ENCODE results near the gene CNPPD1. TPM values are rescaled to one million over a fixed set of nuclear protein-coding genes. Genes with fewer than 3 reads are reported as not detected.

CNPPD1 gene
- total and polyA plus RNA-seq, 4 donors, result 27.5 to 57.5 (median 45.8) TPM

GRCh38 chr2:219140722-219141121 is 36.0 kb downstream of the CNPPD1 start:
- no peaks in the 10 kb centered on the region for H3K27me3 ChIP-seq (ENCODE audit: control insufficient read depth, insufficient read depth, low read length)
- no peak overlapping the region for H3K4me3 ChIP-seq (ENCODE audit: low read depth, low read length)
- 93% methylated on average over 3 of the region's 3 CpGs for WGBS (ENCODE audit: insufficient coverage)
- H3K27ac ChIP-seq (ENCODE audit: low read depth, low read length), result no peak overlapping the region
- H3K36me3 ChIP-seq (ENCODE audit: control insufficient read depth, insufficient read depth, low read length), result peaks cover 5% of the 10 kb centered on the region
- H3K4me1 ChIP-seq (ENCODE audit: control insufficient read depth, insufficient read depth, low read length), result no peaks in the 10 kb centered on the region
- no peak for DNase-seq (ENCODE audit: low read depth in 4 of 6, low spot score in 6 of 6)
- no peaks in the 10 kb centered on the region for H3K9me3 ChIP-seq (ENCODE audit: control insufficient read depth, insufficient read depth, low read length)

- DNase-seq (ENCODE audit: low read depth in 4 of 6, low spot score in 6 of 6), result no peak
- Histone ChIP-seq H3K36me3 (ENCODE audit: control insufficient read depth, insufficient read depth, low read length) (peaks cover 3% of the 10 kb centered on the region), H3K4me1 (ENCODE audit: control insufficient read depth, insufficient read depth, low read length) (no peaks in the 10 kb centered on the region), H3K27me3 (ENCODE audit: control insufficient read depth, insufficient read depth, low read length) (no peaks in the 10 kb centered on the region), H3K9me3 (ENCODE audit: control insufficient read depth, insufficient read depth, low read length) (no peaks in the 10 kb centered on the region), H3K4me3 (ENCODE audit: low read depth, low read length) (no peak overlapping the region), H3K27ac (ENCODE audit: low read depth, low read length) (no peak overlapping the region)
- 83% methylated on average over 2 of the region's 4 CpGs for WGBS (ENCODE audit: insufficient coverage)
Observed at GRCh38 chr2:219133976-219134375, 42.7 kb downstream of the CNPPD1 start.

- 70% methylated on average over 2 of the region's 4 CpGs for WGBS (ENCODE audit: insufficient coverage)
- H3K27ac ChIP-seq (ENCODE audit: low read depth, low read length), result no peak overlapping the region
- no peaks in the 10 kb centered on the region for H3K9me3 ChIP-seq (ENCODE audit: control insufficient read depth, insufficient read depth, low read length)
- H3K27me3 ChIP-seq (ENCODE audit: control insufficient read depth, insufficient read depth, low read length), result no peaks in the 10 kb centered on the region
- no peak for DNase-seq (ENCODE audit: low read depth in 4 of 6, low spot score in 6 of 6)
- H3K36me3 ChIP-seq (ENCODE audit: control insufficient read depth, insufficient read depth, low read length), result peaks cover 3% of the 10 kb centered on the region
- H3K4me1 ChIP-seq (ENCODE audit: control insufficient read depth, insufficient read depth, low read length), result no peaks in the 10 kb centered on the region
- H3K4me3 ChIP-seq (ENCODE audit: low read depth, low read length), result no peak overlapping the region
Observed at GRCh38 chr2:219131744-219132143, 45.0 kb downstream of the CNPPD1 start.

- peaks cover 3% of the 10 kb centered on the region for H3K36me3 ChIP-seq (ENCODE audit: control insufficient read depth, insufficient read depth, low read length)
- no peak overlapping the region for H3K4me3 ChIP-seq (ENCODE audit: low read depth, low read length)
- no peaks in the 10 kb centered on the region for H3K27me3 ChIP-seq (ENCODE audit: control insufficient read depth, insufficient read depth, low read length)
- WGBS (ENCODE audit: insufficient coverage), result no CpG with 5 or more reads among the region's 3 CpGs
- H3K4me1 ChIP-seq (ENCODE audit: control insufficient read depth, insufficient read depth, low read length), result no peaks in the 10 kb centered on the region
- no peaks in the 10 kb centered on the region for H3K9me3 ChIP-seq (ENCODE audit: control insufficient read depth, insufficient read depth, low read length)
- no peak for DNase-seq (ENCODE audit: low read depth in 4 of 6, low spot score in 6 of 6)
- H3K27ac ChIP-seq (ENCODE audit: low read depth, low read length), result no peak overlapping the region
Observed at GRCh38 chr2:219131327-219131726, 45.4 kb downstream of the CNPPD1 start.

- no peaks in the 10 kb centered on the region for H3K27me3 ChIP-seq (ENCODE audit: control insufficient read depth, insufficient read depth, low read length)
- H3K4me3 ChIP-seq (ENCODE audit: low read depth, low read length), result no peak overlapping the region
- H3K4me1 ChIP-seq (ENCODE audit: control insufficient read depth, insufficient read depth, low read length), result peaks cover 6% of the 10 kb centered on the region
- no peaks in the 10 kb centered on the region for H3K9me3 ChIP-seq (ENCODE audit: control insufficient read depth, insufficient read depth, low read length)
- 98% methylated on average over 11 of the region's 16 CpGs for WGBS (ENCODE audit: insufficient coverage)
- DNase-seq (ENCODE audit: low read depth in 4 of 6, low spot score in 6 of 6), result no peak
- peaks cover 3% of the 10 kb centered on the region for H3K36me3 ChIP-seq (ENCODE audit: control insufficient read depth, insufficient read depth, low read length)
- no peak overlapping the region for H3K27ac ChIP-seq (ENCODE audit: low read depth, low read length)
Observed at GRCh38 chr2:219129589-219129988, 47.1 kb downstream of the CNPPD1 start.

- 79% methylated on average over 5 of the region's 7 CpGs for WGBS (ENCODE audit: insufficient coverage)
- Histone ChIP-seq H3K36me3 (ENCODE audit: control insufficient read depth, insufficient read depth, low read length) (peaks cover 3% of the 10 kb centered on the region), H3K4me3 (ENCODE audit: low read depth, low read length) (no peak overlapping the region), H3K27me3 (ENCODE audit: control insufficient read depth, insufficient read depth, low read length) (no peaks in the 10 kb centered on the region), H3K9me3 (ENCODE audit: control insufficient read depth, insufficient read depth, low read length) (no peaks in the 10 kb centered on the region), H3K27ac (ENCODE audit: low read depth, low read length) (no peak overlapping the region), H3K4me1 (ENCODE audit: control insufficient read depth, insufficient read depth, low read length) (peaks cover 6% of the 10 kb centered on the region)
- DNase-seq (ENCODE audit: low read depth in 4 of 6, low spot score in 6 of 6), result peak in 1 of 6 donors; percentile 7
Observed at GRCh38 chr2:219128396-219128795, 48.3 kb downstream of the CNPPD1 start.

GRCh38 chr2:219127037-219127635 is 49.6 kb downstream of the CNPPD1 start:
- no peak for DNase-seq (ENCODE audit: low read depth in 4 of 6, low spot score in 6 of 6)
- Histone ChIP-seq H3K4me3 (ENCODE audit: low read depth, low read length) (no peak overlapping the region), H3K27me3 (ENCODE audit: control insufficient read depth, insufficient read depth, low read length) (no peaks in the 10 kb centered on the region), H3K9me3 (ENCODE audit: control insufficient read depth, insufficient read depth, low read length) (no peaks in the 10 kb centered on the region), H3K4me1 (ENCODE audit: control insufficient read depth, insufficient read depth, low read length) (peaks cover 9% of the 10 kb centered on the region), H3K36me3 (ENCODE audit: control insufficient read depth, insufficient read depth, low read length) (peaks cover 3% of the 10 kb centered on the region), H3K27ac (ENCODE audit: low read depth, low read length) (no peak overlapping the region)
- 60% methylated on average over 2 of the region's 2 CpGs for WGBS (ENCODE audit: insufficient coverage)

- Histone ChIP-seq H3K36me3 (ENCODE audit: control insufficient read depth, insufficient read depth, low read length) (peaks cover 3% of the 10 kb centered on the region), H3K27ac (ENCODE audit: low read depth, low read length) (no peak overlapping the region), H3K27me3 (ENCODE audit: control insufficient read depth, insufficient read depth, low read length) (no peaks in the 10 kb centered on the region), H3K4me3 (ENCODE audit: low read depth, low read length) (no peak overlapping the region), H3K9me3 (ENCODE audit: control insufficient read depth, insufficient read depth, low read length) (no peaks in the 10 kb centered on the region), H3K4me1 (ENCODE audit: control insufficient read depth, insufficient read depth, low read length) (peaks cover 9% of the 10 kb centered on the region)
- no peak for DNase-seq (ENCODE audit: low read depth in 4 of 6, low spot score in 6 of 6)
- 90% methylated on average over 2 of the region's 3 CpGs for WGBS (ENCODE audit: insufficient coverage)
Observed at GRCh38 chr2:219126555-219126954, 50.2 kb downstream of the CNPPD1 start.

GRCh38 chr2:219125886-219126270 is 50.8 kb downstream of the CNPPD1 start:
- Histone ChIP-seq H3K36me3 (ENCODE audit: control insufficient read depth, insufficient read depth, low read length) (peaks cover 3% of the 10 kb centered on the region), H3K9me3 (ENCODE audit: control insufficient read depth, insufficient read depth, low read length) (no peaks in the 10 kb centered on the region), H3K4me3 (ENCODE audit: low read depth, low read length) (no peak overlapping the region), H3K27me3 (ENCODE audit: control insufficient read depth, insufficient read depth, low read length) (no peaks in the 10 kb centered on the region), H3K4me1 (ENCODE audit: control insufficient read depth, insufficient read depth, low read length) (peaks cover 9% of the 10 kb centered on the region), H3K27ac (ENCODE audit: low read depth, low read length) (no peak overlapping the region)
- no CpG with 5 or more reads among the region's 1 CpG for WGBS (ENCODE audit: insufficient coverage)
- DNase-seq (ENCODE audit: low read depth in 4 of 6, low spot score in 6 of 6), result peak in 1 of 6 donors; percentile 23

GRCh38 chr2:219125225-219125885 is 51.4 kb downstream of the CNPPD1 start:
- peaks cover 9% of the 10 kb centered on the region for H3K4me1 ChIP-seq (ENCODE audit: control insufficient read depth, insufficient read depth, low read length)
- peaks cover 3% of the 10 kb centered on the region for H3K36me3 ChIP-seq (ENCODE audit: control insufficient read depth, insufficient read depth, low read length)

More at GRCh38 chr2:219125225-219125885, 51.4 kb downstream of the CNPPD1 start:
- Histone ChIP-seq H3K27me3 (ENCODE audit: control insufficient read depth, insufficient read depth, low read length) (no peaks in the 10 kb centered on the region), H3K9me3 (ENCODE audit: control insufficient read depth, insufficient read depth, low read length) (no peaks in the 10 kb centered on the region), H3K4me3 (ENCODE audit: low read depth, low read length) (no peak overlapping the region), H3K27ac (ENCODE audit: low read depth, low read length) (no peak overlapping the region)
- WGBS (ENCODE audit: insufficient coverage), result 76% methylated on average over 8 of the region's 10 CpGs
- DNase-seq (ENCODE audit: low read depth in 4 of 6, low spot score in 6 of 6), result no peak

All from spinal cord (tissue), 10 donors.